GM06990 (cell line): ENCODE measurements around the gene FGFR4.

Experiments used
- DNase-seq: peaks from one replicate; pipeline ENCODE4 v3.0.0-alpha.2; 2011; ENCODE audit not compliant: insufficient read length; ENCODE audit errors: extremely low read depth
- H3K27me3 ChIP-seq: replicated peaks from 2 replicates; pipeline ENCODE4 v1.6.0; 2011; ENCODE audit warnings: low read length; ENCODE audit not compliant: control insufficient read depth, insufficient read depth
- H3K36me3 ChIP-seq: 2 replicates; pipeline ENCODE4 v1.5.1; 2011; ENCODE audit warnings: low read length; ENCODE audit not compliant: control insufficient read depth, insufficient read depth
- H3K4me3 ChIP-seq: replicated peaks from 2 replicates; pipeline ENCODE4 v1.5.1; 2011; ENCODE audit warnings: low read depth, mild to moderate bottlenecking, control low read depth, low read length
- CTCF ChIP-seq: IDR thresholded peaks from 2 replicates; pipeline ENCODE4 v1.5.1; 2011; ENCODE audit warnings: low read length, control low read depth, mild to moderate bottlenecking, inconsistent platforms; ENCODE audit not compliant: insufficient read depth, poor library complexity, severe bottlenecking

Gene FGFR4

GRCh38 chr5:177142098-177142611 lies 55.4 kb downstream of the FGFR4 start:
- no peaks in the 10 kb centered on the region for H3K27me3 ChIP-seq
- DNase-seq, result no peak
- no peak for TF ChIP-seq CTCF
- no peak overlapping the region for H3K4me3 ChIP-seq
- H3K36me3 ChIP-seq, result peaks cover 5% of the 10 kb centered on the region

GRCh38 chr5:177142778-177143177 lies 56.1 kb downstream of the FGFR4 start:
- no peak for TF ChIP-seq CTCF
- Histone ChIP-seq H3K4me3 (no peak overlapping the region), H3K36me3 (peaks cover 5% of the 10 kb centered on the region), H3K27me3 (no peaks in the 10 kb centered on the region)
- no peak for DNase-seq

GRCh38 chr5:177146891-177147638 lies 60.4 kb downstream of the FGFR4 start:
- no peak overlapping the region for H3K4me3 ChIP-seq
- no peaks in the 10 kb centered on the region for H3K27me3 ChIP-seq
- H3K36me3 ChIP-seq, result peaks cover 7% of the 10 kb centered on the region
- no peak for DNase-seq
- TF ChIP-seq CTCF, result no peak
